C4-2B (cell line): ENCODE results near the gene ABCF2.

ENCODE experiments used
- CTCF ChIP-seq: fragments of 450-650 bp; conservative IDR thresholded peaks from 2 replicates; pipeline ENCODE4 v1.5.1; 2017; ENCODE audit warnings: mild to moderate bottlenecking
- ZFX ChIP-seq: fragments of 450-650 bp; IDR thresholded peaks from 2 replicates; pipeline ENCODE4 v1.6.1; 2017

GRCh38 chr7:151252961-151253711, 26.1 kb upstream of the ABCF2 start:
- TF ChIP-seq CTCF: no peak
- no peak for TF ChIP-seq ZFX
